ENCODE measurements around the gene CETP.
"Not testable (repeated sequence)": the region's sequence is repeated elsewhere in the genome, so short reads cannot be mapped to it uniquely, and the experiment has no call there.

Gene CETP

GRCh38 chr16:56964243-56965148 is 2.7 kb downstream of the CETP start:
- peak; percentile 93 for DNase-seq

DNA sequence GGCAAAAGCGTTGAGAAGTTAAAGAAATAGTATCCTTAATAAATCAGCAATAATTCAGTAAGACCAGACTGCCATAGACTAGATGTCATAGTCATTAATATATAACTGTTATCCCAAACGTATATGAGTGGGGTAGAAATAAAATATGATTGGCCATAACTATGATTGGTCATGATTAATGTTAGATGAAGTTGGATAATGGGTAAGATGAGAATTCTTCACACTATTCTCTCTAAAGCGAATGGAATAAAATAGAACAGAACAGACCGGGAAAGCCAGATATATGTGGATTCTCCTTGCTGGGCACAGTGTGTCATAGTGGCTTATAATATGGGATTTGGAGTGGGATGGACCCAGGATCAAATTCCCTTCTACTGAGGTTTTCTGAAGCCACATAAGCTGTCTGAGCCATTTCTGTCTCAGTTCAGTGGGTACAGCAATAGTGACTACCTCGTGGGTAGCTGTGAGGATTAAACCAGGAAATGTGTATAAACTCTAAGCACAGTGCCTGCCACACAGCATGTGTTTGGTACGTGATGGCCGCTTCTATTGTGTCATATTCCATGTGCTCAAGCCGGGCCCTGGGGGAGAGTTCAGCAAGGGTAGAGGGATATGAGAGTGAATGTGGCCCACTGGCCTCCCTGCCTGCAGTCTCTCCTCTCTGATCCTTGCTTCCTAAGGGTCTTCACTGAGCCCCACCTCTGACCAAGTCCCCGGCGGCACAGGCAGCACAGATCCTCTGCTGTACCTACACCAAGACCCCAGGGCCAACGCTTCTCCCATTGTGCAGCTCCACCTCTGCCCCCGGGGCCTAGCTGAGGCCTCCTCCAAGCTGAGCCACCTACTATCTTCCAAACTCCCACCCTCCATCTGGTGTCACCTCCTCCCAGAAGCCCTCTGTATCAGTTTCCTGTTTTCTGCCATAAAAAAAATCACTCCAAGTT is 3.7 kb downstream of the CETP start:
- DNase-seq, result no peak

- DNase-seq, result no peak
Measured at GRCh38 chr16:56966093-56966475, 4.3 kb downstream of the CETP start.

- DNase-seq, result no peak
Measured at GRCh38 chr16:56967733-56968132, 6.0 kb downstream of the CETP start.

DNA sequence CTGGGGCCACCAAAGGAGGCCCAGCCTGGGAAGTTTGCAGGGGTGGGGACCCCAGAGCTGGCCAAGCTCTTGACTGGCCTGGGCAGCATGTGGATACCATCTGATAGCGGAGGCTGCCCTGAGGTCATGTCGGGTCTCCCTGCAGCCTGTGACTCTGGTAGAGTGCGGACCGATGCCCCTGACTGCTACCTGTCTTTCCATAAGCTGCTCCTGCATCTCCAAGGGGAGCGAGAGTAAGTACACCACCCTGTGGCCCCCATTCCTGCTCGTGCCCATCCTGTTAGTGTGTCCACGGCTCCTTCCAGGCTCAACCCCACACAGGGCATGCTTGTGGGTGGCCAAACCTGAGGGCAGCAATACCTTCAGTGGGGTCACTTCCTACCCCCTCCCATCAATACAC is 8.0 kb downstream of the CETP start:
- no peak for DNase-seq

DNA sequence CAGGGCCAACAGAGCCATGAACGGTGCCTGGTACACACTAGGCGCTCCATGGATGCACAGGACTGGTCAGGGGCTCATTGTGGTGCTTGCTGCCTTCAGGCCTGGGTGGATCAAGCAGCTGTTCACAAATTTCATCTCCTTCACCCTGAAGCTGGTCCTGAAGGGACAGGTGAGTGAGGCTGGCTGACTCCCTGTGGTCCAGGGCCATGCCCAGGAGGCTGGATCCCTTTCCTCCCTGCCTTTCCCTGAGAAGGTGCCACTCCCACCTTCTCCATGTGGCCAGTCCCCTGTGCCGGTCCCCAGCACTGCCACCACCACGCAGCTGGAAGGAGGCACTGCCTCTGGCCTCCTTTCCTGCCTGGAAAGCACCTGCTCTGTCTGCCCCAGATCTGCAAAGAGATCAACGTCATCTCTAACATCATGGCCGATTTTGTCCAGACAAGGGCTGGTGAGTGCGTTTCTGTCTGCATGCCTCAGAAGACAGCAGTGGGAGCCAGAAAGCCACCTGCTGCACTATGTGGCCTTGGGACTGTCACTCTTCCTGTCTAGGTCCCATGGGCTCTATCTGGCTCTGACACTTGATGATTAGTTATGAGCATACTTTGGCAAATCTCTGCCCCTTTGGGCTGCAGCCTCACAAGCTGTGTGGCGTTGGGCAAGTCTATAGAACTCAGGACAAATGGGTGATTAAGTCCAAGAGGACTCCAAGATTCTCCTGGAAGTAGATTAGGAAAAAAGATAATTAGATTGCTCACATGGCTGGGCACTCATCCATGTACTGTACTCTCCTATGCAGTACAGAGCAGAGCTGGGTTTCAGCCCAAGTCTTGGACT is 9.4 kb downstream of the CETP start:
- DNase-seq, result no peak

GRCh38 chr16:56971768-56972043 is 10.0 kb downstream of the CETP start:
- DNase-seq, result no peak

DNA sequence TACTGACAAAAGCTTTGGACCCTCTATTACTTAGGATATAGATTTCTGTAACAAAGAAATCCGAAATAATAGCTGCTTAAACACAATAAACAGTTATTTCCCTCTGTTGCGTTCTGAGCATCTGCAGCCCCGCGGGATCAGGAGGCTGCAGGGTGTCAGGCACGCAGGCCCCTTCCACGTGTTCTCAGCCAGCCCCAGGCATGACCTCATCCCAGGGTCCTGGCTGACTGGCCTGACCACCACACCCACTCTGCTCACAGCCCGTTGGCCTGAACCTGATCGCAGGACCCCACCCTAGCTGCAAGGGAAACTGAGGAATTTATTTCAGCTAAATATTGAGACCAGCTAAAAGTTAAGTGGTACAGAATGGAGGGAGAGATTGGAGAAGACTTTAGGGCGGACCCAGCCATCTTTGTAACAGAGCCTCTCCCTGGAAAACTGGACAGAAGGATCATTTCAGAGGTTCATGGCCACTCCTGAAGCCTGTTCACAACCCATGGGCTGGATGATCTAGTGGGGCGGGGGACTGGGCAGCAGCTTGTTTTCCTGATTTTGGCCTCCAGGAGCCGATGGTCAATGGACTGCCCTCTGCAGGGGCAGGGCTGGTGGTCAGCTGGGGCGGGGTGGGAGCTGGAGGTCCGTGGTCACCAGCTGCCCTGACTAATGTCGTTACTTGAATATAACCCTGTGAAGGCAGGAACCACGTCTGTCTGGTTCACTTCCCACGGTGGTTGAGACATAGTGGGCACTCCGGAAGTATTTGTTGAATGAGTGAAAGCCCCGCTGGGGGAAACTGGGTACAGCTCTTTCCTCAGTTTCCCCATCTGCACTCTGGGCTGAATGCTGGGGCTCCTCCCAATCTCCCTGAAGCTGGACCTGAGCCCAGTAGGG is 10.9 kb downstream of the CETP start:
- DNase-seq, result no peak

GRCh38 chr16:56973294-56973689 is 11.5 kb downstream of the CETP start:
- no peak for DNase-seq

GRCh38 chr16:56973899-56974298 is 12.1 kb downstream of the CETP start:
- DNase-seq, result not testable (repeated sequence)

GRCh38 chr16:56974549-56975300 is 13.0 kb downstream of the CETP start:
- DNase-seq, result no peak

DNA sequence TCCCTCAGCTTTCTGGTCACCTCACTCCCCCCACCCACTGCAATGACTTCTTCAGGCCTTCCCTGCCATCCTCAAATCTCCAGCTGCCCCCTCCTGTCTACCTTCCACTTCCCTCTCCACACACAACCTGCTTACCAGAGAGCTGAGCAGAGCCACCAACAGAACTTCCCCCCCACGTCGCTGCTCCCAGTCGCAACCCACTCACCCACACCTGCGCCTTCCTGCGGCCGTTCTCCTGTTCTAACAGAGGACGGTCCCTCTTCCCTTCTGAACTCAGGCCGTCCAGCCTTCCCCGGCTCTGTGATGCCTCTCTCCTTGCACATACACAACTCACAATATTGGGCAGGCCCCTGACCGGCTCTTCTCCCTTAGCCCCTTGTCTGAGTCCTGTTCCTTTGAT is 14.0 kb downstream of the CETP start:
- DNase-seq, result no peak

GRCh38 chr16:56977216-56977615 is 15.5 kb downstream of the CETP start:
- no peak for DNase-seq

GRCh38 chr16:56977823-56978430 is 16.2 kb downstream of the CETP start:
- no peak for DNase-seq

GRCh38 chr16:56980201-56980535 is 18.4 kb downstream of the CETP start:
- DNase-seq, result no peak

DNA sequence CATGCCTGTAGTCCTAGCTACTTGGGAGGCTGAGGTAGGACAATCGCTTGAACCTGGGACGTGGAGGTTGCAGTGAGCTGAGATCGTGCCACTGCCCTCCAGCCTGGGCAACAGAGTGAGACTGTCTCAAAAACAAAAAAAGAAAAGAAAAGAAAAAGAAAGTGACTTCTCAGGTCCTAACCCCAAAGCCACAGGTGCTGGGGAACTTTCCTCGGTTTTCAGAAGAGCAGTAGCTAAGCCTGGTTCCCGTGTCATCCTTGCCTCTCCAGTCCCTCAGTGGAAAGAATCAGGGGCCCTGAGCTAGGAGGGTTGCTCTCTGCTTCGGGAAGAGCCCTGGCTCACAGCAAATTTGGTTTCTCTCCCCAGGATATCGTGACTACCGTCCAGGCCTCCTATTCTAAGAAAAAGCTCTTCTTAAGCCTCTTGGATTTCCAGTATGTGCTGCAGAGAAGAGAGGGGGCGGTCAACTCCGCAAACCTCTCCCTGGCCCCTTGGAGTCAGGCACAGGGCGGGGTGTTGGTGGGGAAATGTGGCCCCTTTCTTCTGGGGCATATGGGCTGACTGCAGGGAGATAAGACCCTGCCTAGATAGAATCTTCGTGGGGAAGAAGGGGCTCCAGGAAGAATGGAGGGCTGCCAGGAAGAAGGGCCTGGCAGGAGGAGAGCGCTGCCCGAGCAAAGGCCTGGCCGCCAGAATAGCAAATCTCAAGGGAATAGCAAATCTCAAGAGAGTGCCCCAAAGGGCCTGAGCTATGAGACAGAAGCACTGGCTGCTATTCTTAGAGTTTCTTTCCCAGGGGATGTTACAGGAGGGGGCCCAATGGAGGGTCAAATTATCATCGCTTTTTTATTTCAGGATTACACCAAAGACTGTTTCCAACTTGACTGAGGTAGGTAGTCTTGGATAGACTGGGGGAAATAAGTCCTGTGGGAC is 19.3 kb downstream of the CETP start:
- no peak for DNase-seq

GRCh38 chr16:56981729-56982271 is 20.1 kb downstream of the CETP start:
- no peak for DNase-seq

GRCh38 chr16:56982695-56983094 is 20.9 kb downstream of the CETP start:
- DNase-seq, result no peak

- no peak for DNase-seq
Measured at GRCh38 chr16:56983211-56983751, 21.5 kb downstream of the CETP start.

Data from CD4-positive, alpha-beta T cell treated with Interleukin-12 subunit alpha and Interleukin-12 subunit beta, for 1 hour (primary cell).